Measurements from ENCODE around the gene SMIM44. TPM values are rescaled to one million over a fixed set of nuclear protein-coding genes. Genes with fewer than 3 reads are reported as not detected.
A peak's percentile ranks its signal among the peaks of the same experiment; 100 is the strongest.
"Not testable (repeated sequence)": the region's sequence is repeated elsewhere in the genome, so short reads cannot be mapped to it uniquely, and the experiment has no call there.

The SMIM44 gene
- total RNA-seq, 1 donor from 2014 or later: not detected

DNA sequence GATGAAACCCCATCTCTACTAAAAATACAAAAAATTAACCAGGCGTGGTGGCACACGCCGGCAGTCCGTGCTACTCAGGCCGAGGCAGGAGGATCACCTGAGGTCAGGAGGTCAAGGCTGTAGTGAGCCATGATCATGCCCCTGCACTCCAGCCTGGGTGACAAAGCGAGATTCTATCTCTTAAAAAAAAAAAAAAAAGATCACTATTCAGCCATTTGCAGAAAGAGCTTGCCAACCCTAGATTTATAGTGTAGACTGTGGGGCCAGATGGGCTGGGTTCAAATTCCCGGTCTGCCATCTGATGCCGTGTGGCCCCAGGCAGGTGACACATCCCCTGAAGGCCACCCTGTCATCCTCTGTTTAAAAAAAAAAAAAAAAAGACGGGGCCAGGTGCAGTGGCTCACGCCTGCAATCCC is 31.8 kb downstream of the SMIM44 start:
- intact Hi-C loops (cut with DNase I): no loop called here

DNA sequence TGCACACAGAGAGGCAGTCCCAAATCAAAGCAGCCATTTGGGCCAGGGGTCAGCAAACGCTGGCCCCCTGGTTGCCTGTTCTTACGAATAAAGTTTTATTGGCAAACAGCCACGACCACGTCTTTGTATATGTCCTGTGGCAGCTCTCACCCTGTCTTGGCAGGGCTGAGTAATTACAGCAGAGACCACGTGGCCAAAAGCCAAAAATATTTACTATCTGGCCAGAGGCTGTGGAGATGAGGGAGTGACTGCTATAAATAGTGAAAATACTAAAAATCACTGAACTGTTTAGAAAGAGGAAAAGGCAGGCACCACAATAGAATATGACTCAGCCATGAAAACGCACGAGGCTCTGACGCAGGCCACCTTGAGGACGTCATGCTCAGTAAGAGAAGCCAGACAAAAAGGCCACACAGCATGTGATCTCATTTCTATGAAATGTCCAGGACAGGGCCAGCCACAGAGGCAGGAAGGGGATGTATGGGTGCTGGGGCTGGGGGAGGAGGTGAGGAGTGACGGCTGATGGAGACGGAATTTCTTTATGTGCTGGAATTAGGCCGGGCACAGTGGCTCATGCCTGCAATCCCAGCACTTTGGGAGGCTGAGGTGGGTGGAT is 32.3 kb downstream of the SMIM44 start:
- ATAC-seq (peak; percentile 83), DNase-seq (peak; percentile 78)
- TF ChIP-seq, protein P1, sequence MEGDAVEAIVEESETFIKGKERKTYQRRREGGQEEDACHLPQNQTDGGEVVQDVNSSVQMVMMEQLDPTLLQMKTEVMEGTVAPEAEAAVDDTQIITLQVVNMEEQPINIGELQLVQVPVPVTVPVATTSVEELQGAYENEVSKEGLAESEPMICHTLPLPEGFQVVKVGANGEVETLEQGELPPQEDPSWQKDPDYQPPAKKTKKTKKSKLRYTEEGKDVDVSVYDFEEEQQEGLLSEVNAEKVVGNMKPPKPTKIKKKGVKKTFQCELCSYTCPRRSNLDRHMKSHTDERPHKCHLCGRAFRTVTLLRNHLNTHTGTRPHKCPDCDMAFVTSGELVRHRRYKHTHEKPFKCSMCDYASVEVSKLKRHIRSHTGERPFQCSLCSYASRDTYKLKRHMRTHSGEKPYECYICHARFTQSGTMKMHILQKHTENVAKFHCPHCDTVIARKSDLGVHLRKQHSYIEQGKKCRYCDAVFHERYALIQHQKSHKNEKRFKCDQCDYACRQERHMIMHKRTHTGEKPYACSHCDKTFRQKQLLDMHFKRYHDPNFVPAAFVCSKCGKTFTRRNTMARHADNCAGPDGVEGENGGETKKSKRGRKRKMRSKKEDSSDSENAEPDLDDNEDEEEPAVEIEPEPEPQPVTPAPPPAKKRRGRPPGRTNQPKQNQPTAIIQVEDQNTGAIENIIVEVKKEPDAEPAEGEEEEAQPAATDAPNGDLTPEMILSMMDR (IDR thresholded peaks at IDR 0.05): no peak
- peak overlapping the region; percentile 42 for H3K27ac ChIP-seq
- peaks cover 87% of the 10 kb centered on the region for H3K36me3 ChIP-seq
- H3K27me3 ChIP-seq: no peaks in the 10 kb centered on the region
- no peaks in the 10 kb centered on the region for H3K9me3 ChIP-seq
- no peak overlapping the region for H3K4me3 ChIP-seq
- intact Hi-C loops (cut with DNase I): no loop called here
- peaks cover 7% of the 10 kb centered on the region for H3K4me1 ChIP-seq

More for the DNA sequence above, 31.8 kb downstream of the SMIM44 start:
- Histone ChIP-seq H3K4me1 (peaks cover 7% of the 10 kb centered on the region), H3K36me3 (peaks cover 87% of the 10 kb centered on the region), H3K27me3 (no peaks in the 10 kb centered on the region), H3K9me3 (no peaks in the 10 kb centered on the region), H3K27ac (peak overlapping the region; percentile 42), H3K4me3 (no peak overlapping the region)
- DNase-seq (no peak), ATAC-seq (no peak)
- TF ChIP-seq, protein P1 (IDR thresholded peaks at IDR 0.05): no peak

DNA sequence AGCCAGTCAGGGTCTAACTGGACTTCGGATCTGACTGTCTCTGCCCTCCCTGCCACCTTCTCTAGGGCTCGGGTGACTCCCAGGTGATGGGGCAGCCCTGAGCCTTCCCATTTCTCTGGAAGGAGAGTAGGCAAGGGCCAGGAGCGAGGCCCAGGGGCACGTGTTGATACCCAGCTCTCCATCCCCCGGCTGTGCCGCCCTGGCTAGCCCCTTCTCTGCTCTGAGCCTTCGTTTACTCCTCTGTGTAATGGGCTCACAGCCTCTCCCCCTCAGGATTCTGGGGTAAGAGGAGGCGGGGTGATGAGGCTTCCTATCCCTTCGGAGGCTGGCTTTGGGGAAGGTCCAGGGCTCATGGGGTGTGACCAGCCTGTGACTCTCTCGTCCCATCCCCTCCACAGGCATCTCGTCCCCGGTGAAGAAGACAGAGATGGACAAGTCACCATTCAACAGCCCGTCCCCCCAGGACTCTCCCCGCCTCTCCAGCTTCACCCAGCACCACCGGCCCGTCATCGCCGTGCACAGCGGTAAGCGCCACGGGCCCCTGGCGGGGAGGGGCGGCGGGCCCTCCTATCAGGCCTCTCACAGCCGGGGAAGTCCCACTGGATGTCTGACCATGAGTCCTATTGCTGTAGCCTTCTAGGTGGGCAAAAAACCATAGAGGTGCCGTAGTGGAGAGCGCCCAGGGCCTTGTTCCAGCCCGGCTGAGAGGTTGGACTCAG is 34.5 kb downstream of the SMIM44 start:
- Histone ChIP-seq H3K36me3 (peaks cover 86% of the 10 kb centered on the region), H3K9me3 (no peaks in the 10 kb centered on the region), H3K4me1 (peaks cover 18% of the 10 kb centered on the region), H3K4me3 (no peak overlapping the region), H3K27me3 (no peaks in the 10 kb centered on the region), H3K27ac (no peak overlapping the region)
- no peak for ATAC-seq
- TF ChIP-seq, protein P1 (IDR thresholded peaks at IDR 0.05): no peak
- intact Hi-C loops (cut with DNase I): no loop called here
- no peak for DNase-seq

DNA sequence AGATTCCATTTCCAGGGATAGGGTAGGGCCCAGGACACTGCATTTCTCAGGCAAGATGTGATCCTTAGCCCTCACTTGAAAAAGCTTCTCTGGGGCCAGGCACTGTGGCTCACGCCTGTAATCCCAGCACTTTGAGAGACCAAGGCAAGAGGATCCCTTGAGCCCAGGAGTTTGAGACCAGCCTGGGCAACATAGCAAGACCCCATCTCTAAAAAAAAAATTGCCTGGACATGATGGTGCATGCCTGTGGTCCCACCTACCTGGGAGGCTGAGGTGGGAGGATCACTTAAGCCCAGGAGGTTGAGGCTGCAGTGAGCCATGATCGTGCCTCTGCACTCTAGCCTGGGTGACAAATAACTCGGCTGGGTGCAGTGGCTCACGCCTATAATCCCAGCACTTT is 36.6 kb downstream of the SMIM44 start:
- DNase-seq; intact Hi-C loops (cut with DNase I); H3K4me3 ChIP-seq; H3K27ac ChIP-seq; ATAC-seq; H3K27me3 ChIP-seq; H3K9me3 ChIP-seq: not testable (repeated sequence)
- Histone ChIP-seq H3K4me1 (peaks cover 21% of the 10 kb centered on the region), H3K36me3 (peaks cover 78% of the 10 kb centered on the region)

DNA sequence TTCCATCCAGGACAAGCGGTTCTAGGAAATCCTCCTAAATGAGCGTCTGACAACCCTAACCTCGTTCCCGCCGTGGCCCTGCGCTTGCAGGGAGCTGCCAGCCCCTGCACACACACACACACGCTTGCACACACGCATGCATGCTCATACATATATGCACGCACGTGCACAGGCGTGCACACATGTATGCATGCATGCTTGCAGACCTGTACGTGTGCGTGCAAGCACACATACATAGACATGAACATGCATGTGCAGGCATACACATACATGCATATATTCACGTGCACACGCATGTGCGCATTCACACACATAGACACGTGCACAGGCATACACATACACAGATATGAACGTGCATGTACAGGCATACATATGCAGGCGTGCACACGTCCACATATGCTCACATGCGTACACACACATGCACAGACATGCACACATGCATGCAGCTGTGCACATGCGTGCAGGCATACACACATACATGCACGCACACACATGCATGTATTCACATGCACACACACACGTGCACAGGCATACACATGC is 38.5 kb downstream of the SMIM44 start:
- no peak for DNase-seq
- no peak for ATAC-seq

More for the DNA sequence above, 38.5 kb downstream of the SMIM44 start:
- H3K36me3 ChIP-seq: peaks cover 79% of the 10 kb centered on the region
- TF ChIP-seq, protein P1 (IDR thresholded peaks at IDR 0.05): no peak
- no peak overlapping the region for H3K4me3 ChIP-seq
- H3K27me3 ChIP-seq: no peaks in the 10 kb centered on the region
- intact Hi-C loops (cut with DNase I): no loop called here
- no peaks in the 10 kb centered on the region for H3K9me3 ChIP-seq
- H3K4me1 ChIP-seq: peaks cover 14% of the 10 kb centered on the region
- no peak overlapping the region for H3K27ac ChIP-seq
